Activated CD4-positive, alpha-beta T cell treated with anti-CD3 and anti-CD28 coated beads, Interleukin-2, amount 50 U/mL, for 48 hours (primary cell): ENCODE results near the gene MAP4K4.

Experiments used
- DNase-seq, 2 experiments: peaks; one replicate each; pipeline ENCODE4 v3.0.0-alpha.2; 2020

The MAP4K4 gene

GRCh38 chr2:101724125-101724474, 26.6 kb downstream of the MAP4K4 start:
- no peak for DNase-seq

- no peak for DNase-seq
Observed at GRCh38 chr2:101725038-101725437, 27.5 kb downstream of the MAP4K4 start.

- no peak for DNase-seq
Observed at GRCh38 chr2:101725515-101726192, 28.1 kb downstream of the MAP4K4 start.

- DNase-seq = no peak
Observed at GRCh38 chr2:101728865-101729264, 31.4 kb downstream of the MAP4K4 start.

- peak in 1 of 2 experiments; percentile 47 for DNase-seq
Observed at GRCh38 chr2:101729521-101730190, 32.1 kb downstream of the MAP4K4 start.

- DNase-seq = no peak
Observed at GRCh38 chr2:101731221-101732054, 33.9 kb downstream of the MAP4K4 start.

- peak in 1 of 2 experiments; percentile 39 for DNase-seq
Observed at GRCh38 chr2:101732199-101732598, 34.7 kb downstream of the MAP4K4 start.

GRCh38 chr2:101732773-101733256, 35.3 kb downstream of the MAP4K4 start:
- DNase-seq = no peak

GRCh38 chr2:101733257-101733993, 35.9 kb downstream of the MAP4K4 start:
- DNase-seq = no peak

GRCh38 chr2:101734505-101735165, 37.1 kb downstream of the MAP4K4 start:
- no peak for DNase-seq

- no peak for DNase-seq
Observed at GRCh38 chr2:101735166-101735533, 37.6 kb downstream of the MAP4K4 start.

- no peak for DNase-seq
Observed at GRCh38 chr2:101736233-101736632, 38.7 kb downstream of the MAP4K4 start.

GRCh38 chr2:101736861-101737291, 39.4 kb downstream of the MAP4K4 start:
- peak; percentile 42 to 64 for DNase-seq

GRCh38 chr2:101737478-101738255, 40.2 kb downstream of the MAP4K4 start:
- no peak for DNase-seq

- DNase-seq = no peak
Observed at GRCh38 chr2:101738649-101739048, 41.1 kb downstream of the MAP4K4 start.

- no peak for DNase-seq
Observed at GRCh38 chr2:101740555-101740964, 43.1 kb downstream of the MAP4K4 start.

GRCh38 chr2:101741775-101742520, 44.4 kb downstream of the MAP4K4 start:
- no peak for DNase-seq

GRCh38 chr2:101742547-101742946, 45.0 kb downstream of the MAP4K4 start:
- DNase-seq = no peak

GRCh38 chr2:101743288-101743687, 45.8 kb downstream of the MAP4K4 start:
- DNase-seq = no peak

- DNase-seq = no peak
Observed at GRCh38 chr2:101744832-101745231, 47.3 kb downstream of the MAP4K4 start.
